Activated T-helper 1 cell treated with anti-CD3 and anti-CD28 coated beads, Interleukin-2, amount 50 U/mL, for 16 hours (primary cell): ENCODE results near the gene SAXO1.
"Not testable (repeated sequence)": the region's sequence is repeated elsewhere in the genome, so short reads cannot be mapped to it uniquely, and the experiment has no call there.

ENCODE experiments used
- DNase-seq, 2 donors: peaks; one replicate each; pipeline ENCODE4 v3.0.0-alpha.2; 2020; ENCODE audit warnings: low read depth in 1 of 2, low spot score in 1 of 2

The SAXO1 gene, protein sequence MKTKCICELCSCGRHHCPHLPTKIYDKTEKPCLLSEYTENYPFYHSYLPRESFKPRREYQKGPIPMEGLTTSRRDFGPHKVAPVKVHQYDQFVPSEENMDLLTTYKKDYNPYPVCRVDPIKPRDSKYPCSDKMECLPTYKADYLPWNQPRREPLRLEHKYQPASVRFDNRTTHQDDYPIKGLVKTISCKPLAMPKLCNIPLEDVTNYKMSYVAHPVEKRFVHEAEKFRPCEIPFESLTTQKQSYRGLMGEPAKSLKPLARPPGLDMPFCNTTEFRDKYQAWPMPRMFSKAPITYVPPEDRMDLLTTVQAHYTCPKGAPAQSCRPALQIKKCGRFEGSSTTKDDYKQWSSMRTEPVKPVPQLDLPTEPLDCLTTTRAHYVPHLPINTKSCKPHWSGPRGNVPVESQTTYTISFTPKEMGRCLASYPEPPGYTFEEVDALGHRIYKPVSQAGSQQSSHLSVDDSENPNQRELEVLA

DNA sequence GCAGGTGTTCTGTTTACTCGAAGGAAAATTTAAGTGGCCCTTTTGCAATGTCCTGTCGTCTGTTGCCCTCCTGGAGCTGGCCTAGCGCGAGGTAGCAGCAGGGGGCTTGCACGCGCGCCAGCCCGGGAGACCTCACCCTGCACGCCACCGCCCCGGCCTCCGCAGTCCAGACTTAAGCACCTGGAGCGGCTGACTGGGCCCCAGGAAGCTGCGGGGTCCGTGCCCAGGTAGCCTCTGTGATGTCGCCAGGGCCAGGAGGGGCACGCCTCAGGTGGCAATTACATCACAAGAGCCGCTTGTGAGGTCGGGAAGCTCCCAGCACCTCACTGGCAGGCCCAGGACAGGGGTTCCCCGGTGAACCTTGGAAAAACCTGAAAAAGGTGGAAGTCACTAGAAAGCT is at the start of gene SAXO1:
Gene SAXO1 (minus strand): TSS at position 195 of the 400 bp plus-strand sequence. CDS start 301 bp downstream, outside the sequence.
- DNase-seq, result no peak

DNA sequence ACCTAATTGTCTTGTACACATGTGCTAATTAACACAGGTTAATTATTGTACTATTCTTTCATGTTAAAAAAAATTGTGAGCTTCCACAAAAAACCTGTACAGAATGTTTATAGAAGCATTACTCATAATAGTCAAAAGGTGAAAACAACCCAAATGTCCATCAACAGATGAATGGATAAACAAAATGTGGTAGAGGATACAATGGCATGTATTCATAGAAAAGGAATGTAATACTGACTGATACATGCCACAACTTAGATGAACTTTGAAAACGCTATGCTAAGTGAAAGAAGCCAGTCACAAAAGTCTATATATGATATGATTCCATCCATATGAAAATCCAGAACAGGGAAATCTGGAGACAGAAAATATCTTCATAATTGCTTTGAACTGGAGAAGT is 41.8 kb upstream of the SAXO1 start:
- no peak for DNase-seq

DNA sequence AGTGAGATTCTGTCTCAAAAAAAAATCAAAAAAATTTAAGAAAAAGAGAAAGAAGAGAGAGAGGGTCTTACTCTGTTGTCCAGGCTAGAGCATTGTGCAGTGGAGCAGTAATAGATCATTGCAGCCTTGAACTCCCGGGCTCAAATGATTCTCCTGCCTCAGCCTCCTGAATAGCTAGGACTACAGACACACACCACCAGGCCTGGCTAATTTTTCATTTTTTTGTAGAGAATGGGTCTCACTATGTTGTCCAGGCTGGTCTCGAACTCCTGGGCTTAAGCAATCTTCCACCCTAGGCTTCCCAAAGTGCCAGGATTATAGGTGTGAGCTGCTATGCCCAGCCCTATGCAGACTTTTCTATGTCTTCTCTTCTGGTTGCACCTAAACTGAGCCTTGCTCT is 41.2 kb upstream of the SAXO1 start:
- DNase-seq, result no peak

DNA sequence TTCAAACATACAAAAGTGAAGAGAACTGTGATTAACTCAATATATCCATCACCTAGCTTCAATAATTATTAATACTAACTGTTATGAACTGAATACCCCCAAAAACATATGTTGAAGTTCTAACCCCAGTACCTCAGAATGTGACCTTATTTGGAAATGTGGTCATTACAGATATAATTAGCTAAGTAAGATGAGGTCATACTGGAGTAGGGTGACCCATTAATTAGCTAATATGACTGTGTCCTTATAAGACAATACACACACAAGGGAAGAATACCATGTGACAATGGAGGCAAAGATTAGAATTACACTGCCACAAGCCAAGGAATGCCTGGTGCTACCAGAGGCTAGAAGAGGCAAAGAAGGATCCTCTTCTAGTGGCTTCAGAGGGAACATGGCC is 24.0 kb upstream of the SAXO1 start:
- DNase-seq, result no peak

DNA sequence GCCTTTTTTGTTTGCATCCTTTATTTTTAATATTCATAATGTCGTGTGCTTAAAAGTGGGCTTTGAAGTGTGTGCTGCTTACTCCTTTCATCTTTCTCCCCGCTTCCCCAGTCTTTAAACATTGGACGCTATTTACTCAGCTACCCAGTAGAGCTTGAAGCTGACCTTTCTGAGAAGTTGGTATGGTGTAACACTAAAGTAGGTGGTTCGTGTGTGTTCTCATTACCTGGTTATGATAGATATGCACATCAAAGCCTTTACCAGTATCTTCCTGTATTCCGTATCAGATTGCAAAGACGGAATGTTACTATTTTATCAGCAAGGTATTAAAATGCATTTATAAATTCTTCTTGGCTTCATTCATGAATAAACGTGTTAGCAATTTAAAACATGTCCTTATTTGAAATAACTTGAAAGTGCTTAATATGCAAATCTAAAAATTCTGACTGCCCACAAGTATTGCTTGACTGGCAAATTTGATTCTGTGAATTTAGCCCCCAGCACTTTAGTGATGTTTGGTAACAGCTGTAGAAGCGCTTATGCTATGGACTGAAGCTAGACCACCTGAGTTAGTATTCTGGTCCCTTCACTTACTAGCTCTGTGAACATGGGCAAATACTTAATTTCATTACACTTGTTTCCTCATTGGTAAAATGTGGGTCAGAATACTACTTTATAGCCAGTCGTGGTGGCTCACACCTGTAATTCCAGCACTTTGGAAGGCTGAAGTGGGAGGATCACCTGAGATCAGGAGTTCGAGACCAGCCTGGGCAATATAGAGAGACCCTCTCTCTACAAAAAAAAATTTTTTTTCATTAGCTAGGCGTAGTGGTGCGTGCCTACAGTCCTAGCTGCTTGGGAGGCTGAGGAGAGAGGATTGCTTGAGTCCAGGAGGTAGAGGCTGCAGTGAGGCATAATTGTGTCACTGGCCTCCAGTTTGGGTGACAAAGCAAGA is 17.9 kb upstream of the SAXO1 start:
- no peak for DNase-seq

DNA sequence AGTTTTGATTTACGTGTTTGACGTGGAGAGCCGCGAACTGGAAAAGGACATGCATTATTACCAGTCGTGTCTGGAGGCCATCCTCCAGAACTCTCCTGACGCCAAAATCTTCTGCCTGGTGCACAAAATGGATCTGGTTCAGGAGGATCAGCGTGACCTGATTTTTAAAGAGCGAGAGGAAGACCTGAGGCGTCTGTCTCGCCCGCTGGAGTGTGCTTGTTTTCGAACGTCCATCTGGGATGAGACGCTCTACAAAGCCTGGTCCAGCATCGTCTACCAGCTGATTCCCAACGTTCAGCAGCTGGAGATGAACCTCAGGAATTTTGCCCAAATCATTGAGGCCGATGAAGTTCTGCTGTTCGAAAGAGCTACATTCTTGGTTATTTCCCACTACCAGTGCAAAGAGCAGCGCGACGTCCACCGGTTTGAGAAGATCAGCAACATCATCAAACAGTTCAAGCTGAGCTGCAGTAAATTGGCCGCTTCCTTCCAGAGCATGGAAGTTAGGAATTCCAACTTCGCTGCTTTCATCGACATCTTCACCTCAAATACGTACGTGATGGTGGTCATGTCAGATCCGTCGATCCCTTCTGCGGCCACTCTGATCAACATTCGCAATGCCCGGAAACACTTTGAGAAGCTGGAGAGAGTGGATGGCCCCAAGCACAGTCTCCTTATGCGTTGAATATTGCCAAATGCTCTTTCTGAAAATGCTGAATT is 17.1 kb upstream of the SAXO1 start:
- DNase-seq, result no peak

DNA sequence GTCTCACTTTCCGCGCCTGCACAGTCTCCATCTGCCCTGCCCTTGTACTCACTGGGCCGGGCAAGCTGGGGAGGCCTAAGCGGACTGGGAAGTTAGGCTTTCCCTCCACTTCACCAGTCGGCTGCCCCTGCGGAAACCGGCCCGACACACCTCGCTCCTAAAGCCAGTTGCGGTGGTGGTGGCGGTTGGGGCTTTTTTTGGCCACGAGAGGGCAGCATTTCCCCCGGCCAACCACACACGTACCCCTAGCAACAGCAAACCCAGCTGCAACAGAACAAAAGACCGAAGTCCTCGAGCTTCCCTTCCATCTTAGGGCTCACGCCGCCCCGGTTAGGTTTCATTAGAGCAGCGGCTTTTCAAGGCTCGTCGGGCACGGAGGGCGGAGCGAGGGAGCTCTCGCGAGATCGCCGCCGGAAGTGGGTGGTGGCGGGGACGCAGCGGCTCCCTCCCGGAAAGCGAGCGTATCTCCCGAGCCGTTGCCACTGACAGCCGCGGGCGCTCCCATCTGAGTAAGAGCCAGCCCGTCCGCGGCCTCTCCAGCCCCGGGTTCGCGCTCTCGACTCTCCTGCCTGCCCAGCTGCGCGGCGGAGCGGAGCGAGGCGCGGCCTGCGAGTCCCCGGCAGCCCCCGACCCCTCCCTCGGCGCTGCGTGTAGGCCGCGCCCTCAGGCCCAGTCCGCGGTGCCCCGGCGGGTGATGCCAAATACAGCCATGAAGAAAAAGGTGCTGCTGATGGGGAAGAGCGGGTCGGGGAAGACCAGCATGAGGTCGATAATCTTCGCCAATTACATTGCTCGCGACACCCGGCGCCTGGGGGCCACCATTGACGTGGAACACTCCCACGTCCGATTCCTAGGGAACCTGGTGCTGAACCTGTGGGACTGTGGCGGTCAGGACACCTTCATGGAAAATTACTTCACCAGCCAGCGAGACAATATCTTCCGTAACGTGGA is 16.2 kb upstream of the SAXO1 start, which contains the start of gene RRAGA:
Gene RRAGA (plus strand): TSS at position 462 of the 951 bp plus-strand sequence. CDS start 233 bp downstream, at position 695.
- peak; percentile 87 to 89 for DNase-seq

DNA sequence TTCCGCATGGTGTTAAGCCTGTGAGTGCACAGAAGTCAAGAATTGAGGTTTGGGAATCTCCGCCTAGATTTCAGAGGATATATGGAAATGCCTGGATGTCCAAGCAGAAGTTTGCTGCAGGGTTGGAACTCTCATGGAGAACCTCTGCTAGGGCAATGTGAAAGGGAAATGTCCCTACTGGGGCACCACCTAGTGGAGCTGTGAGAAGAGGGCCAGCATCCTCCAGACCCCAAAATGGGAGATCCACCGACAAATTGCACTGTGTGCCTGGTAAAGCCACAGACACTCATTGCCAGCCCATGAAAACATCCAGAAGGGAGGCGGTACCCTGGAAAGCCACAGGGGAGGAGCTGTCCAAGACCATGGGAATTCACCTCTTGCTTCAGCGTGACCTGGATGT is 3.6 kb upstream of the SAXO1 start:
- no peak for DNase-seq

DNA sequence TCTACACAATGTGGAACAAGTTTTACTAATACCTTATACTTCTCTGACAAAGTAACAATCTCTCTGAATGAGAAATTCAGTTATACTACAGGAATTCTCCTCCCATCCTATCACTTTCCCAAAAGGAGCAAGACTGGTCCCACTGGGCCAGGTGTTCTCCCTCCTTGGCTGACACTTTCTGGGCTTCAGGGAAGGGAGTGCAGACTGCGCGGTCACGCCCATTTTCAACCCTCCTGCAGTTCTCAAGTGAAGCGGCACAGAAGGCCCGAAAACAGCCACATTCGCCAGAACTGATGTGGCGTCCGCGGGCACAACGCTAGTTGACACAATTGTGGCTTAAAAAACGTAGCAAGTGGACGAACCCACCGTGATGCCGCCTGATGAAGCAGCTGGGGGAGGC is 603 bp downstream of the SAXO1 start:
- no peak for DNase-seq

DNA sequence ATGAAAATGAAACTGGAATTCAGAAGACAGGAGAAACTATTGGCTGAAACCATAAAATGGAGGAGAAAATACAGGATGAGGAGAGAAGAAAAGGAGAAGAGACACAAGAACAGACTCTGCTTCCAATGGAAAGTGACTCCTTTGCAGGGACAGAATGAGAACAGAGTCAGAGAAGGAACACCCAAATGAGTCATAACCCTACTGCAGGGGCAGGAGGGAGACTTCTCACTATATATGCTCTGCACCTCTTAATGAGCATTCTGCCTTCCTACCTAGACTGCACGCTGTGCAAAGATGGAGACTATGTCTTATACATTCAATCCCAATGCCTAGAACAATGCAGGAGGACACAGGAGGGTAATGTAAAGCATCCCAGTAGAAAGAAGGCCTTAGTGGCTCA is 2.1 kb downstream of the SAXO1 start:
- no peak for DNase-seq

DNA sequence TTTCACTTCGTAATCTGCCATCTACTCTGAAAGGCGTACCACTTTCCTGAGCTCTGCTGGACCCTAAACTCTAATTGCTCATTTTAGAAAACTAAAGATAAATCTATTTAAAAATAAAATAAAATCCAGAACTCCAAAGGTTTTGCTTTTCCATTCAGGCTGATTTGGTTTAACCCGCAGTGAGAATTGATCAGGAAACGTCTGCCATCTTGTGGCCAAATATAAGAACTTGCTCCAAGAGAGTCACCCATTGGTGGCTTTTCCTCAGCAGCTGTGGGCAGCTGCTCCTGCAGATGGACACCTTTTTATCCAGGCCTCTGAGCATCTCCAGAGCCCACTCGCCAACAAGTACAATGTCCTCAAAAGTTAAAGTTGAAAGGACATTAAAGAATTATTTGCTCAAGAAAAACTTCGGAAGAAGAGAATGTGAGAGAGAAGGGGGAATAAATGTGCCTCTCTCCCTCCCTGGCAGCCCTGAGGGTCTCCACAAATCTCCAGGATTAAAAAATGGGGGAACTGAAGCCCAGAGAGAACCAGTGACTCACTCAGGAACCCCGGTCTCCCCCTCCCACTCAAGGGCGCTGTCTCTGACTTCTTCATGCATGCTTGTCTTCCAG is 4.1 kb downstream of the SAXO1 start:
- DNase-seq, result no peak

DNA sequence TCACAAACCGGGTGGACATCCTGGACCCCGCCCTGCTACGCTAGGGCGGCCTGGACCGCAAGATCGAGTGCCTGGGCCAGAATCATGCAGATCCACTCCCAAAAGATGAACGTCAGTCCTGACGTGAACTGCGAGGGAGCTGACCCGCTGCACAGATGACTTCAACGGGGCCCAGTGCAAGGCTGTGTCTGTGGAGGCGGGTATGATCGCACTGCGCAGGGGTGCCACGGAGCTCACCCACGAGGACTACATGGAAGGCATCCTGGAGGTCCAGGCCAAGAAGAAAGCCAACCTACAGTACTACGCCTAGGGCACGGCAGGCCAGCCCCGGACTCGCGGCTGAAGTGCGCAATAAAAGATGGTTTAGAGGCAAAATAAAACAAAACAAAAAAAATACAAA is 5.2 kb downstream of the SAXO1 start:
- no peak for DNase-seq

DNA sequence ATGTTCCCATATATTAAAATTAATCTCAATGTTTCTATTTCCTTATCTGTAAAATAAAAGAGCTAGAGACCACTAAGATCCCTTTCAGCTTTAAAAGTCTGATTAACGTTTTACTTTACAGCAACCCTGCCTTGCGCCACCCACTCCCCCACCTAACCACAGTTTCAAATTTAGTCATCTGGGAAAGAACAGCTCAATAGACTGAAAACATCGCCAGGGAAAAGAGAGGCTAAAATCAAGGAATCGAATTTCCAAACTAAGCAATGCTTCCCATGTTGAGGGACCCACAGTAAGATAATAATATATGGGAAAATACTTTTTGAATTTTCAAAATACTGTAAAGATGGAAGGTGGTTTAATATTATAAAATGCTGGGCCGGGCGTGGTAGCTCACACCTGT is 6.6 kb downstream of the SAXO1 start:
- no peak for DNase-seq

DNA sequence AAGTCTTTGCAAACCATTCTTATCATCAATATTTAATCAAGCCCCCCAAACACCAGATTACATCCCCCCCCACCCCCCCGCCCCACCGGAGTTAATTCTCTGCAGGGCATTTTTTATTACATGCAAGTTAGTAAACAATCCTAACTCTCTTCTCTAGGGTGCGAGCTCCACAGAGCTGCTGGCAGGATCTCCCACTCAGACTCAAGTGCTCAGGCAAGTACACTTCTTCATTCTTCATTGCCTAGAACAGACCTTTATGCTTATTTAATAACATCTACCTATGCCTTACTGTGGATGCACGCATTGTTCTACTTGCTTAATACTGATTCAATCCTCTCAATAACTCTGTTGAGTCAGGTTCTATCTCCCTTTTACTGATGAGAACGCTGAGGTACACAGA is 9.9 kb downstream of the SAXO1 start:
- DNase-seq, result no peak

DNA sequence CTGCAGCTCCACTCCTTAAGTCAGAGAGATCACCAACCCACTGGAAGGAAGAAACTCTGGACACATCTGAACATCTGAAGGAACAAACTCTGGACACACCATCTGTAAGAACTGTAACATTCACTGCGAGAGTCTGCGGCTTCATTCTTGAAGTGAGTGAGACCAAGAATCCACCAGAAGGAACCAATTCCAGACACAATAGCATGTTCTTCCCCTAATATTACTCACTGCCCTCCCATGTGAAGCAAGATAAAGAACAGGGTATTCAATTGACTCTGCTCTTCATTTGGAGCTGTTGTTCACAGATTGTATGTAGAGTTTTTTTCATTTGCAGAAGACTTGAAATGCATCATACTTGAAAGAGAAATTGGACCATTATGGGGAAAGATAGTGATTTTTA is 10.8 kb downstream of the SAXO1 start:
- DNase-seq, result no peak

DNA sequence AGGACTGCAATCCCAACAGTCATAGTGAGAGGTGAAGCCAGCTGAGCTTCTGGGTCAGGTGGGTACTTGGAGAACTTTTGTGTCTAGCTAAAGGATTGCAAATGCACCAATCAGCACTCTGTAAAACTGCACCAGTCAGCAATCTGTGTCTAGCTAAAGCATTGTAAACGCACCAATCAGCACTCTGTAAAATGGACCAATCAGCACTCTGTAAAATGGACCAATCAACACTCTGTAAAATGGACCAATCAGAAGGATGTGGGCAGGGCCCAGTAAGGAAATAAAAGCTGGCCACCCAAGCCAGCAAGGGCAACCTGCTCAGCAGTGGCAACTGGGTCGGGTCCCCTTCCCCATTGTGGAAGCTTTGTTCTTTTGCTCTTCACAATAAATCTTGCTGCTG is 11.4 kb downstream of the SAXO1 start:
- not testable (repeated sequence) for DNase-seq

DNA sequence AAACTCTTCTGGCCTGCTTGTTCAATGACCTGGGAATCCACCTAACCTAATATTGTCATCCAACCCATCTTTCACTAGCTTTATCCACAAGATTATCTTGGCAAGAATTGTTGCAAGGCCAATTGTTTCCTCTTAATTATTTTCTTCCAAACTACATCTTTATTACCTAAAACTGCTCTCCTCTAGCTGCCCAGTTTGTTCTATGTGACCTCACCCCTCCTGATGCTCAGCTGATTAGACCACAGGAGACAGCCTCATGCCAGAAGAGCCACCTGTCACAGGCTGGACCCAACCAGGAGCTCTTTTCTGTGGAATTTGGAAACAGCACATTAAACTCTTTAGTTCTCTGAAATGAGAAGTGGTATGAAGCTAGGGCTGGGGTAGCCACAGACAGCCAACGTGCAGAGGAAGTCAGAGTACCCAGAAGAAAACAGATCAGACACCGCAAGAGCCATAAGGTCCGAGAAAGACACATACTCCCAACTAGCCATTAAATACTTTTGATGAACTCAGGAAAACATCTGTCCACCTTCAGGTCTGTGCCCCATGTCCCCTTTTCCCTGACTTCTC is 12.0 kb downstream of the SAXO1 start:
- no peak for DNase-seq

DNA sequence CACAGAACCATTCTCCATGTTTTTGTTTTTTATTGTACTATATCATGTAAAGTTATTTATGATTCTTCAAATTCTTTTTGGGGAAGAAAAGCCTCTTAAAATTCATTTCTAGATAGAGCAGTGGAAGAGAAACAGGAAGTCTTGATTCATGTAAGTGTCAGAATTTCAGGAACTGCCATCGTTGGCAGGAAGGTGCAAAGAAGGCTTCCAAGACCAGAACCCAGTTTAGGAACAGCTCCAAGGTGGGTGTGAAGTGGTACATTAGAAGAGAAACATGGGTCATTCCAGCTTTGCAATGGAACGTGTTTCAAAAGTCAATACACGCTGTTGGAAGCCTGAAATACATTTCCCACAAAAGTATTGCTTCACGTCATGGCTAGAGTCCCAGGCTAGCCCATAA is 14.8 kb downstream of the SAXO1 start:
- DNase-seq, result no peak

DNA sequence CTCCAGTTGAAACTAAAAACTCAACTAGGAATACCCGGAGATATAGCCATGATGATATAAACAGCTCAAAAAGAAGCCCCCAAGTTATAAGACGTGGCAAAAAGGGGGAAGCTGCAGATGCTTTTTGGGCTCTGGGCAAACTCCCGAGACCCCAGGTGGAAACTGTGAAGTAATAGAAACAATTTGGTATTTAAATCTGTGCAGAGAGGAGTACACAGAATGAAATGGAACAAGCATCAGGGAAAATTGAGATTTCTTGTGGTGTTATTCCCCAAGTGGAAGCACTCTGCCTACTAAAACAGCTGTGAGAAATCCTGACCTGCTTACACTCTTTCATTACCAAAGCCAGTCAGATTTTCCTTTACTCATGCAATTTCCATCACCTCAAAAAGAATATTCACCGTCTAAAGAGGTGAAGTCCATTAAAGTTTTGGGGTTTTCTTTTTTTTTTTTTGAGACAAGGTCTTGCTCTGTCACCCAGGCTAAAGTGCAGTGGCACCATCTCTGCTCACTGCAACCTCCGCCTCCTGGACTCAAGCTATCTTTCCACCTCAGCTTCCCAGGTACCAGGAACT is 23.5 kb downstream of the SAXO1 start:
- no peak for DNase-seq
